Breast epithelium (tissue), 4 donors: ENCODE measurements around the gene GLIPR2. TPM values are rescaled to one million over a fixed set of nuclear protein-coding genes. Genes with fewer than 3 reads are reported as not detected.
A peak's percentile ranks its signal among the peaks of the same experiment; 100 is the strongest.

ENCODE experiments used
- DNase-seq, 2 donors: peaks; one replicate each; pipeline ENCODE4 v3.0.0-alpha.2; 2019; ENCODE audit warnings: low spot score in 2 of 2
- H3K27ac ChIP-seq, 2 donors: fragments of 200-600 bp; sonication (generic) in 1 of 2; one replicate each; pipeline ENCODE4 v1.5.1; 2016 to 2019; ENCODE audit warnings: mild to moderate bottlenecking in 1 of 2
- H3K27me3 ChIP-seq, 2 donors: fragments of 200-600 bp; sonication (generic) in 1 of 2; one replicate each; pipeline versions ENCODE4 v1.5.1 to v1.6.0; 2017 to 2019; ENCODE audit warnings: control low read depth in 1 of 2, mild to moderate bottlenecking in 1 of 2
- H3K36me3 ChIP-seq: fragments of 200-600 bp; one replicate; pipeline ENCODE4 v1.5.1; 2019
- H3K4me1 ChIP-seq, 2 donors: fragments of 200-600 bp; sonication (generic); one replicate each; pipeline ENCODE4 v1.5.1; 2016 to 2019; ENCODE audit warnings: control low read depth in 1 of 2
- H3K4me3 ChIP-seq, 3 donors: fragments of 200-600 bp; sonication (generic); 1 replicate in 2 of 3; 2 replicates in 1 of 3; pipeline ENCODE4 v1.5.1; 2016 to 2019; ENCODE audit warnings: mild to moderate bottlenecking in 3 of 3, moderate library complexity in 2 of 3
- H3K9me3 ChIP-seq, 2 donors: fragments of 200-600 bp; sonication (generic) in 1 of 2; one replicate each; pipeline ENCODE4 v1.5.1; 2016 to 2019; ENCODE audit warnings: control low read depth in 1 of 2
- POLR2A ChIP-seq: fragments of 450-650 bp; IDR thresholded peaks from one replicate; pipeline ENCODE4 v1.6.1; 2016; ENCODE audit warnings: antibody characterized with exemption, mild to moderate bottlenecking, moderate library complexity
- POLR2AphosphoS5 ChIP-seq, 3 donors: sonication (generic); formaldehyde crosslinking; IDR thresholded peaks; one replicate each; pipeline ENCODE4 v1.6.1; 2017; ENCODE audit warnings: antibody characterized with exemption in 3 of 3
- intact Hi-C: fragments of 100-400 bp; cut with DNase I; formaldehyde crosslinking; loops from one replicate; pipeline ENCODE4 v1.15.1; 2023; ENCODE audit warnings: low total_unique reads
- total RNA-seq, 3 donors: library from RNA; depleted of rRNA; stranded (reverse); fragments of >200 nt; gene quantifications; one replicate each; pipeline ENCODE4 v1.1.0, GENCODE V29; 2016
- TF ChIP-seq, protein P1 (sequence below), 3 donors: fragments of 450-650 bp; IDR thresholded peaks; one replicate each; pipeline ENCODE4 v1.5.1; 2016 to 2017; ENCODE audit warnings: antibody characterized with exemption in 3 of 3, mild to moderate bottlenecking in 3 of 3, moderate library complexity in 3 of 3

The GLIPR2 gene
- total RNA-seq, 3 donors from 2014 or later, result 16.5 to 57.4 (median 26.9) TPM

- TF ChIP-seq POLR2A (no peak), POLR2AphosphoS5 (IDR thresholded peaks at IDR 0.05) (no peak)
- TF ChIP-seq, protein P1, sequence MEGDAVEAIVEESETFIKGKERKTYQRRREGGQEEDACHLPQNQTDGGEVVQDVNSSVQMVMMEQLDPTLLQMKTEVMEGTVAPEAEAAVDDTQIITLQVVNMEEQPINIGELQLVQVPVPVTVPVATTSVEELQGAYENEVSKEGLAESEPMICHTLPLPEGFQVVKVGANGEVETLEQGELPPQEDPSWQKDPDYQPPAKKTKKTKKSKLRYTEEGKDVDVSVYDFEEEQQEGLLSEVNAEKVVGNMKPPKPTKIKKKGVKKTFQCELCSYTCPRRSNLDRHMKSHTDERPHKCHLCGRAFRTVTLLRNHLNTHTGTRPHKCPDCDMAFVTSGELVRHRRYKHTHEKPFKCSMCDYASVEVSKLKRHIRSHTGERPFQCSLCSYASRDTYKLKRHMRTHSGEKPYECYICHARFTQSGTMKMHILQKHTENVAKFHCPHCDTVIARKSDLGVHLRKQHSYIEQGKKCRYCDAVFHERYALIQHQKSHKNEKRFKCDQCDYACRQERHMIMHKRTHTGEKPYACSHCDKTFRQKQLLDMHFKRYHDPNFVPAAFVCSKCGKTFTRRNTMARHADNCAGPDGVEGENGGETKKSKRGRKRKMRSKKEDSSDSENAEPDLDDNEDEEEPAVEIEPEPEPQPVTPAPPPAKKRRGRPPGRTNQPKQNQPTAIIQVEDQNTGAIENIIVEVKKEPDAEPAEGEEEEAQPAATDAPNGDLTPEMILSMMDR (IDR thresholded peaks at IDR 0.05), result no peak
- Histone ChIP-seq H3K4me1 (no peaks in the 10 kb centered on the region), H3K27ac (peak overlapping the region in 1 of 2 donors; percentile 48)
Measured at GRCh38 chr9:36132086-36132485, 4.4 kb upstream of the GLIPR2 start.

DNA sequence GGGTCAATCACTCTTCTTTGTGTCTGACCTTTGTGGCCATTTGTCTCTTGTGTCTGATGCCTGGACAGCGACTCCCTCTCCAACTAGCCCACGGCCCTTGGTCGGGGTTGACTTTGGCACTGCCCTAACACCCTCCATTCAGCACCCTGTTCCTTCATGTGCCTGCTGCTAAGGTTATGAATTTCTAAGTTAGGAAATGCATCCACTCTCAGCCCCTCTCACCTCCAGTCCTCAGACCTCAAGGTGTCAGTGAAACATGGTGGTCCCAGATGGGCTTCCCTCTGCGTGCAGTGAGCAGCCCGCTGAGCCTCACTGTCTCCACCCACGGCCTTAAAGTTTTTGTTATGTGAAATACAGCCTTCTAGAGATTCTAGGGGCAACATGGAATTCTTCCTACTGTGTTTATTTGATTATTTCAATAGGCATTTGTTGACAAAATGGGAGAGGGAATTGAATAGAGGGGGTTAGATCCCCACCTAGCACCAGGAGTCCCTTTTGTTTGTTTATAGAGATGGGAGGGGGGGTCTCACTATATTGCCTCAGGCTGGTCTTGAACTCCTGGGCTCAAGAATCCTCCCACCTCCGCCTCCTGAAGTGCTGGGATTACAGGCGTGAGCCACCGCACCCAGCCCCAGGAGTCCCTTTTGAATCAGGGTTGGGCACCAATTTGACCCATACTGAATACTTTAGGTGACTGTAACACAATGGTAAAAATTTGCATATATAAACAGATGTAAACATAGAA, 1.6 kb upstream of the GLIPR2 start:
- intact Hi-C loops, result no loop called here
- Histone ChIP-seq H3K4me3 (no peak overlapping the region), H3K9me3 (no peaks in the 10 kb centered on the region), H3K36me3 (no peaks in the 10 kb centered on the region), H3K27me3 (no peaks in the 10 kb centered on the region), H3K27ac (no peak overlapping the region), H3K4me1 (peaks cover 0 to 3% of the 10 kb centered on the region in 2 donors)
- TF ChIP-seq POLR2AphosphoS5 (IDR thresholded peaks at IDR 0.05), result no peak
- no peak for TF ChIP-seq POLR2A
- TF ChIP-seq, protein P1 (IDR thresholded peaks at IDR 0.05), result no peak
- no peak for DNase-seq

More at GRCh38 chr9:36132086-36132485, 4.4 kb upstream of the GLIPR2 start:
- intact Hi-C loops, result no loop called here
- DNase-seq, result no peak
- Histone ChIP-seq H3K27me3 (no peaks in the 10 kb centered on the region), H3K9me3 (no peaks in the 10 kb centered on the region), H3K4me3 (no peak overlapping the region), H3K36me3 (no peaks in the 10 kb centered on the region)

DNA sequence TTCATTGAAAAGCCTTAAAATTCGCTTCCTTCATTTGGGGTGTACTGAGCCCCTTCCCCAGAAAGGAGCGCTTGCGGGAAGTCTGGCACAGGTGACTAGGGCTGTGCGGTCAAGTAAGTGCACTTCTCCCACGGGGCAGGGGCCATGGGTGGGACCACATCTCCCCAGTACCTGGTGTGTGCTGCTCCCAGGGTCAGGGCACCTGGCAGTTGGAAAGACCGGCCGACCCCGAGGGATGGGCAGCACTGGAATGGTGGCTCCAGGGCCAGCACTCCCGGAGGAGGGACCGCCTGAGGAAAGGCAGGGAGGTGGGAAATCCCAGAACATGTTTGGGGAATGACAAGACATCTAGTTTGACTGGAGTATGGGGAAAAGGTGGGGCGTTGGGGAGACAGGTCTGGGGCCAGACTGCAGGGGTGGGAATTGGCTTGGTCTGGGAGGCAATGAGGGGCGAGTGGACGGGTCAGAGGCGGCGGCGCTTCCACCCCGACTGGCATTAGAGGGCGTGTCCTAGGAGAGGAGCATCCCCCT, 727 bp upstream of the GLIPR2 start:
- no peak for DNase-seq
- TF ChIP-seq, protein P1 (IDR thresholded peaks at IDR 0.05), result no peak
- no peak for TF ChIP-seq POLR2AphosphoS5 (IDR thresholded peaks at IDR 0.05)
- no peak for TF ChIP-seq POLR2A
- Histone ChIP-seq H3K4me3 (peak overlapping the region; percentile 77 to 87 (median 83)), H3K36me3 (no peaks in the 10 kb centered on the region), H3K4me1 (peaks cover 0 to 3% of the 10 kb centered on the region in 2 donors), H3K27ac (peak overlapping the region; percentile 64 to 81), H3K9me3 (no peaks in the 10 kb centered on the region), H3K27me3 (no peaks in the 10 kb centered on the region)
- intact Hi-C loops, result no loop called here

DNA sequence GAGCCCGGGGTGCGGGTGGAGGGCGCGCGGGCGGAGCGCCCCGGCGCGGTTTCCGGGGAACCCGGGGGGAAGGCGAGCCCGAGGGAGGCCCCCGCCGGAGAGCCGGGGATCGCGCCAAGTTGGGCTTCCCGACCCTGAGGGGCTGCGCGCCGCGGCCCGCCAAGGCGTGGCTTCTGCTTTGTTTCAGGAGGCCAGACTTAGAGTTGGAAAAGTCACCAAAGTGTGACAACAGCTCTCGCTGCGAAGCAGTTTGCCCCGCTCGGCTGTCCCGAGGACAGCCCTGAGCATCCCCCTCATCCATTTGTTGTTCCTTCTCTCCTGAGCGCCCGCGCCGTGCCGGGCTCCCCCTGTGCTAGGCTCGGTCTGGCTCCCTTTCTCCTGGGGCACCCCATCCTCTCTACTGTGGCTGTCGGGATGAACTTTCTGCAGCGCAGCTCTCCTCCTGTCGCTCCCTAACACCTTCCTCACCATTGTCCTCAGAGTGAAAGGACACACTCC, 410 bp downstream of the GLIPR2 start:
- no peaks in the 10 kb centered on the region for H3K27me3 ChIP-seq
- peak overlapping the region; percentile 77 to 87 (median 83) for H3K4me3 ChIP-seq
- intact Hi-C loops, result no loop called here
- peak overlapping the region; percentile 64 to 81 for H3K27ac ChIP-seq
- DNase-seq, result no peak
- no peaks in the 10 kb centered on the region for H3K36me3 ChIP-seq
- H3K4me1 ChIP-seq, result peaks cover 0 to 9% of the 10 kb centered on the region in 2 donors
- no peaks in the 10 kb centered on the region for H3K9me3 ChIP-seq
- TF ChIP-seq, protein P1 (IDR thresholded peaks at IDR 0.05), result no peak
- TF ChIP-seq POLR2A (no peak), POLR2AphosphoS5 (IDR thresholded peaks at IDR 0.05) (no peak)

DNA sequence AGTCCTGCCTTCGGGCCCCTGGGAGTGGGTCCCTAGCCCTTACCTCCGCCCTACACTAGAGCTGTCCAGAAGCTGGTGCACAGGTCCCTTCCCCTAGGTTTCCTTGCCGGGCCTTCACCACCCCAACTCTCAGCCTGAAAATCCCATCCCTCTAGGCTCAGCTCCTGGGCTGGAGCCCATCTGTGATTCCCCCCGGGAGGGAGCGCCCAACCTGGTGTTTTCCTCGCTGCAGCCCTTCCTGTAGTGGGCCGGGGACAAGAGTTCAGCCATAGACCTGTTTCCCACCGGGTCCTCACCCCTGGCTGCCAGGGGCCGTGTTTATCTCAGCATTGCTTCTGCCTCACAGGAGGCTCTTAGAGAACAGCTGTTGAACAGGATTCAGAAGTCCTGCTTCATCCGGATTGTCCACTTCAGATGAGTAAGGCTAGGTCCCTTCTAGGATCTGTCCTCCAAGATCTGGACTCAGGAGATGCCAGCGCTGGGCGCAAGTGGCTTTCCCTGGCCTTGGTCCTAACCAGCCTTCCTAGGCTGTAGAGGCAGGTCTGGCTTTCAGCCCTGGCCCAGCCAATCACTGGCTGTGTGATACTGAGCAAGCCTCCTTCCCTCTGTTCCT, 965 bp downstream of the GLIPR2 start:
- Histone ChIP-seq H3K9me3 (no peaks in the 10 kb centered on the region), H3K27me3 (no peaks in the 10 kb centered on the region), H3K4me3 (peak overlapping the region; percentile 77 to 87 (median 83)), H3K4me1 (peaks cover 0 to 15% of the 10 kb centered on the region in 2 donors), H3K36me3 (no peaks in the 10 kb centered on the region), H3K27ac (peak overlapping the region; percentile 55 to 64)
- intact Hi-C loops, result no loop called here
- TF ChIP-seq, protein P1 (IDR thresholded peaks at IDR 0.05), result no peak
- TF ChIP-seq POLR2A (no peak), POLR2AphosphoS5 (IDR thresholded peaks at IDR 0.05) (no peak)
- DNase-seq, result no peak
